HUDEP-2 (cell line): ENCODE data around the gene MTHFD1L.

Source experiments
- DNase-seq, 76 experiments: peaks; one replicate each; lab custom pipeline; 2025; ENCODE audit not compliant: unreplicated experiment in 76 of 76; lab: John Stamatoyannopoulos, UW

MTHFD1L gene

DNA sequence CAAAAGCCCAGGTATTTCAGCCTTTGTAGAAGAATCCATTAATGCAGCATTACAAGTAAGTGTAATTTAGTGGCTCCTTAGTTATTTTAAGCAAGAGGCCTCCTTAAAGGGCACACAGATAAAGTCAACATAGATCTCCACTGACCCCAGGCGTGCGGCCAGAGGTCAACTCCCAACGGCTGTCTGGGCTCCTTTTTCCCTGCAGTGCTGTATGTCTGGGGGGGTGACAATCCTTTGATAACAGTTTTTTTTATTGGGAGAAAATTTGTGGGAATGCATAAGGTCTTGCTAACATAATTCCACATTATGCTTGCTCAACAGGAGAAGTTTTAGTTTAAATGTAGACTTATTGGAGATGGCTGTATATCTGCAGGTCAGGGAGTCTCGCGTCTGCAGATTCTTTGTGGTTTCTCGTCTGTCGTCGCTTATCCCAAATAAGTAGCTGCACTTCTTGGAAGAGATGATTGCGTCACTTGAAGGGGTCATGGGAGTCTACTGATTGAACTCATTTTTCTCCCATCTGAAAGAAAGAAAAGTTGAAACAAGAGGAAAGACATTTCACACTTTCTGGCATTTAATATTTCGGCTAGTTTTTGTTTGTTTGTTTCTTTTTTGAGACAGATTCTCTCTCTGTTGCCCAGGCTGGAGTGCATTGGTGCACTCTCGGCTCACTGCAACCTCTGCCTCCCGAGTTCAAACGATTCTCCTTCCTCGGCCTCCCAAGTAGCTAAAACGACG lies 222.5 kb downstream of the MTHFD1L start:
- no peak for DNase-seq

DNA sequence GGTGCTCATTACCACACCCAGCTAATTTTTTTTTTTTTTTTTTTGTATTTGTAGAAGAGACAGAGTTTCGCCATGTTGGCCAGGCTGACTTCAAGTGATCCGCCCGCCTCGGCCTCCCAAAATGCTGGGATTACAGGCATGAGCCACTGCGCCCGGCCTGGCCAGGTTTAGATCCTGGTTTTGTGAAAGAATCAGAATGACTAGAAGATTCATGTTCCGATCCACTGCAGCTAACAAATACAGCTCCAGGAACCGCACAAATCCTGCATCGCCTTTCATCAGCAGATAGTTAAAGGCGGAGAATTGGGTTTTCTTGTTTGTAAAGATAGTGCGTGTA lies 223.1 kb downstream of the MTHFD1L start:
- DNase-seq, result no peak

- DNase-seq, result no peak
These were observed 223.5 kb downstream of the MTHFD1L start for GRCh38 chr6:151088963-151089362.

- no peak for DNase-seq
These were observed 224.5 kb downstream of the MTHFD1L start for GRCh38 chr6:151089978-151090377.

- DNase-seq, result no peak
These were observed 226.1 kb downstream of the MTHFD1L start for GRCh38 chr6:151091571-151091970.

DNA sequence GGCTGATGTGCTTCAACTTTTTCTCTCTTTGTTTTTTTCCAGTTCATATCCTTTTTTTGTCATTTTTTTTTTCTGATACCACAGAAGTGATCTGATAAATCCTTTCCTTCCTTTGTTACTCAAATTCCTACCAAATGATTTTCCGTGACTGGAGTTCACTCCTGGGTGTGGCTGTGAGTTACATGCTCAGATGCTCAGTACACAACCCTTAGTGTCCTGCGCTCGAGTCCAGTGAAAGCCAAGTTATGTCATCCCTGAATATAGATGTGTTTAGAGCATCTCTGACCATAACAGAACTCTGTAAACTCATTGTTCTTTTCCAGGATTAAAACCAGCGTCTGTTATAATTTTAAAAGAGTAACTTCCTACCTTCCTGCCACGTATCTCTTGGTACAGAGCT lies 227.1 kb downstream of the MTHFD1L start:
- DNase-seq, result no peak

DNA sequence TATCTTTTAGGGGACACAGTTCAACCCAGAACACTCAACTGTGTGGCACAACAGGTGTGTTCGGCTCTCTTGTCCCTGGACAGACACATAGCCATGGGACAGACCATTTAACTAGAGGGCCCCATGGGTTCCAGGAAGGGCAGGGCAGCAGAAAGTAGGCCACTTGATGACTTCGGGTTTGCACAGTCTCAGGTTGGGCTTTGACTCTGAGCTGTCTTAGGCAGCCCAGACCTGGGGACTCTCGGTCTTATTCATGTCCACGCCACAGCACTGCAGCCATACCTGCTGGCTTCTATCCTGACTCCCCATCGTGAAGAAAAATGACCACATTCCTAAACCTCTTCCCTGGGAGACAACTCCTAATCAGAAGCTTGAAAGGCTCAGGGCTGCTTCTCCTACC lies 228.2 kb downstream of the MTHFD1L start:
- no peak for DNase-seq

DNA sequence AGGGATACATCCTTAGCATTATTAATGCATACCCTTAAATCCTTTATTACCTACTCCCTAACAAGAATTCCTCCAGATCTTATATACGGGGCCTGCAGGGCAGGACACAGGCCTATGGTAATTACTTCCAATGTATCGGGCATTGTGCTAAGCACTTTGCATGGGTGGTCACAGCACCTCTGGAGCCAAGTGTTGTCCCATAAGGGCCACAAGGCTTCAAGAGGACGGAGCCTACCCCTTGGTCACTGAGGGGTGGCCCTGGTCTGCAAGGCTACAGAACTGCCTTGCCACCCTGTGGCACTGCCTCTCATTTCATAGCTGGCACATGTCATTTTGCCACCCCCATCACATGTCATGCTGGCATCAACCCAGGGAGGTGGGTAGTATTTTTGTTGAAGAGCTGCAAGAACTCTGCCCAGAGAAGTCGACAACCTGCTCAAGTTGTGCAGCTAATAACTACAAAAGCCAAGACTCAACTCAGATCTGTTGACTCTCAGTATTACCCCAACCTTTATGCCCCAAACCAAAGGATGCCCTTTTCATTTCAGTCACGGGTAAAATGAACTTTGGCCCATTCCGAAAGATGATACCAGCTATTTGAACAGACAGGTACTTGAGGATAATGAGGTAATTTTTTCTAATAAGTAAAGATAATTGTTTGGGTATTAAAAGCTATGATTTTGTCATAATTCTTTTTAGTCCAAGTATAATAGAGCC lies 230.2 kb downstream of the MTHFD1L start:
- no peak for DNase-seq

GRCh38 chr6:151096255-151096612 lies 230.7 kb downstream of the MTHFD1L start:
- DNase-seq, result no peak

DNA sequence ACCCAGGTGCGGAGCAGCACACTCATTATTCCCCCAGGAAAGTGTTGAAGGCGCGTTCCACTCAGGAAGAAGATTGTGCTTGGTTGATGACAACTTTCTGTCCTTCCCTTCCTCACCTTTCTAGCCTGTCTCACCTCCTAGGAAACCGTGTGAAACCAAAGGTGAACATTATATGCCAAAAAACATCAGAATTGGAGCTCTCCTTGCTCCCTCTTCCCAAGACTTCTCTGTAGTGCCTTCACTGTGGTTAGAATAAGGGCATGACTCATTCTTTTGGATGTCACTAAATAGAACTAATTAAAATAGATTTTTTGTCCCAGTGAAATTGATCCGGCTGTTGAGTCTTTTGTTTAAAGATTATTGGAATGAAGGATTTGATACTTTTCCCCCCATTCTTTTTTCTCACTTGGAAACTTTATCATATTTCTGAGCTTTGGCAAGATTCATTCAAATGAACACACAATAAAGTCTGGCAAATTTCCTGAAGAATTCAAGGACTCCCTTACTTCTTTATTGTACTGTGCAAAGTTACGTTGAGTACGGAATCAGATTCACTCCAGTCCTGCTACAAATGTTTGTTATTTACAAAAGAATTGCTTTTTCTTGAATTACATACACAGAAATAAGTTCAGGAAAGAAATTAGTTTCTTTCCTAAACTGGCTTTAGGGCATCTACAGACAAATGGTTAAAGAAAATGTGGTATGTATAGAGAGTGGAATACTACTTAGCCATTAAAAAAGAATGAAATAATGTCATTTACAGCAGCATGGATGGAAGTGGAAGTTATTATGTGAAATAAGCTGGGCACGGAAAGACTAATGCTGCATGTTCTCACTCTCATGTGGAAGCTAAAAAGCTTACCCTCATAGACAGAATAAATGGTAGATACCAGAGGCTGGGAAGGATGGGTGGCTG lies 231.4 kb downstream of the MTHFD1L start:
- DNase-seq, result no peak

DNA sequence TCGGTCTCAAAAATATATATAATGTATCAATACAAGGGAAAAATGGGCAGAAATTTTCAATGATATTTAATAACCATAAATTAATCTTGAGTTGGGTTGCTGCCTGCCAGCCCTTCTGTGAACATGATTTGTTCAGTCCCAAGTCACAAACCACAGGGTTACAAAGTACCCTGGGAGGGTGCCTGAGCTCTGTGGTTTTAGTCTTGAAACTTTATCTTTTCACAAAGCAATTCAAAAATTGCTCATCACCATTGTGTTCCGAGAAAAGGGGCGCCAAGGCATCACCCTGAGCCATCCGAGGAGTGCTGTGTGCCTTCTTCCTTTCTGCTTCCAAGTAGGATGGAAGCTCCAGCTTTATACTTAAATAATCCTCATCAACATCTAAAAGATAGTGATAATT lies 232.7 kb downstream of the MTHFD1L start:
- no peak for DNase-seq

DNA sequence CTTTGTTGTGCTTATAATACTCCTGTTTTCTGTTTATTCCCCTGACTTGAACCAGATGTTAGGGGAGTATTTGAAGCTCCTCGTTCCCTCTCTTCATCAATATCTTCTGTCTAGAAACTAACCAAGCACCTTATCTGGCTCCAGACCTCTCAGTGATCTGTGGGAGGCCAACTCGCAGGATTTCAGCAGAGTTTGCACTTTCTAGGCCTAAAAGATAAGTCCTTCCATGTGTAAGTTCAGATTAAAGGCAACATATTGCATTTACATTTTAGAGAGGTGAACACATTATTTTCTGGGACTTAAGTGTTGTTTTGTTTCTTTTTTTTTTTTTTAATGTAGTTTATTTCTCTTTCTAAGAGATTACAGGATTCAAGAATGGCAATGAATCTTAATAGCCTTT lies 234.8 kb downstream of the MTHFD1L start:
- peak in 15 of 76 experiments; percentile 6 to 48 (median 22) for DNase-seq

- no peak for DNase-seq
These were observed 235.8 kb downstream of the MTHFD1L start for GRCh38 chr6:151101161-151101815.

DNA sequence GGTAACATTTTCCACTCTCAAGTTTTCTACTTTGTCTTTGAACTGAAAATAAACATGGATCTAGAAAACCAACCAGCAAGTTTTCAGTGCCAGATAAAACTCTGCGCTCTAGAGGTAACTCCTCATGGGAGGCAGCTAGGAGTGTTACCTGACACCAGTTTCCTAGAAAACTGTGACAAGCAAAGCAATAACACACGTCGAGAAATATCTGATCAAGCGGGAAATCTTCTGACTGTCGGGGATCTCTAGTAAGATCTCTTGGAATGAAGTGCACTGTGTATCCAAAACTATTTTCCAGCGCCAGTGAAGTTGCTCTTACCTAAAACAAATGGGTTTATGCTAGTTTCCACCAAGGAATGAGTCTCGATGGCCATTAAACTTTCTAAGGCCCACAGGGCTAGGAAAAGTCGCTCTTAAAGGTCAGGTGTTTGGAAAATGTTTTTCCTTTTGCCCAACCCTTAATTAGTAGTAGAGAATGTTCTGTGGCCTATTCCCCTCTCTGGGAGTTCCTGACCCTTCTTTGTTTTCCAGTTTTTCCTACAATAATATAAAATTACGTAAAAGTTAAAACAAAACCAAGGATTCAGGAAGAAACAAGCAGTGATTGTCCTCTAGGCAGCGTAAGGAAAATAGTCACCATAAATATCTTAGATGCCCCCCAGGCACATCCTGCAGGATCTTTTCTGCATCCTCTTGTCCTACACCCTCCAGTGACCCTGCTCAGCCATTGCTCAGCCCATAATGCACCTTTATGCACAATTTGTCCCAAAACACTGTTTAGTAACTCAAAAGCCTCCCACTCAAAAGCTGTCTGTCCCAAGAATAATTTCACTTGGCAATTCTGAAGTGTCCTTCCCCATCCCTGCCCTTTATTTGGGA lies 236.6 kb downstream of the MTHFD1L start:
- no peak for DNase-seq

DNA sequence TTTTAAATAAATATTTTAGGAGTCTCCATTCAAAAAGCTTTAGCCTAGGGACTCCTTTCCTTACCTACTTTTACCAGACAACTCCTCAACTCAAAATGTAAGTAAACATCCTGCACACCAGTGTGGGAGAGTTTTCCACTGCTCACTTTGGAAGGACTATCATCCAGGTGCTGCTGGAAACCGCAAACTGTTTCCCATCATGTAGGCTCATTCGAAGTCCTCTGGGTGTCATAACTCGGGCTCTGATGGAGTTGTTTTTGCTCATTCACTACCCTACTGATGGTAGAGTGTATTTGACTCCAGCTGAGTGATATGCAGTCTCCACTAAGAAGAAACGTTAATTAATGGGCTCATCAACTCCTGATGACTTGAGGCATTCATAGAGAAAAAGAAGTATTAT lies 237.8 kb downstream of the MTHFD1L start:
- no peak for DNase-seq

GRCh38 chr6:151107897-151108427 lies 242.5 kb downstream of the MTHFD1L start:
- no peak for DNase-seq

DNA sequence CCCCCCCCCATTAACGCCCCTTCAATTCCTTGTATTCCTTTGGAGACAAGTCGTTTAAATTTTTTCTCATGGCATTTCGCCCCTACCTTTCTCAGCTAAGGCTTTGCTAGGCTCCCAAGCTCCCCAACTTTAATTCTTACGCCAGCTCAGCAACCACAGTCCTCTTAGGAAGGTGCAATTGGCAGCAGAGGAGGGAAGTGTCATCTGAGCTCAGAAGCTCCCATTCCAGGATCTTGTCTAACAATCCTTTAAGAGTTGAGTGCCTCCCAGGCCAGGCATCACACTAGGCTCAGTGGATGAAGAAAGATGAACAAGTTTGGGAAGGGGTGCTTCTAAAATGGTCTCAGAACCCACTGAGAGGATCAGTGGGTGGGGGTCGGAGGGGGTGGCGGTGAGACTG lies 243.0 kb downstream of the MTHFD1L start:
- no peak for DNase-seq

GRCh38 chr6:151109361-151109760 lies 243.9 kb downstream of the MTHFD1L start:
- DNase-seq, result no peak

DNA sequence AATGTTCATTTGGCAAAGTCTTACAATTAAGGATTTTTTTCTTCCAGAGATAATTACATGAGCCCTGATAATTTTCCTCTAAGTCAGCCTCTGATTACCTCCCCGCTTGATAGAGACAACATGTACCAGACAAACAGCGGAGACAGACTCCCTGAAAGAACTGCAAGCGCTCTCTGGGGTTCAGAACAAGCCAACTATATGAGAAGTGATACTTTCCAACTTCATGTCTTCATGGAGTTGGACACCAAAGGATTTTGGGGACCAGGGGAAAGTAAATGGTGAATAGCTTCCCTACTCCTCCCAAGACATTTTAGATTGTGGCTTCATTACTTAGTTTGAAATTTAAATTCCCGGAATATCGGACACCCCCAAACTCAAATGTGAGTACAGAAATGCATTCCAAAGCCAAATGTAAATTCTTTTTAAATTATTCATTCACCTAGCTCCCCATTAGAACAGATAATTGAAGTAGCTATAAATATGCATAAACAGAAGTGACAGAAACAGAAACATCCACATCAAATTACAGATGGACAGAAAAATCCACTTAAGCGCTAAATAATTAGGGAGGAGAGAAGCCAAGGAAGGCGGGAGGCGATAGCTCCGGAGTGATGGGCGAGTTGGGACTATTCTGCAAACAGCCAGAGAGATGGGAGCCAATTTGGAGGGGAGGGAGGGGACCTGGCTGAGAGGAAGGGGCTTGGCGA lies 244.5 kb downstream of the MTHFD1L start:
- no peak for DNase-seq
